Measurements from ENCODE around the gene ECM2. TPM values are rescaled to one million over a fixed set of nuclear protein-coding genes. Genes with fewer than 3 reads are reported as not detected.

The ECM2 gene
- total RNA-seq, 2 donors from 2014 or later, result 1.8 to 3.2 TPM

DNA sequence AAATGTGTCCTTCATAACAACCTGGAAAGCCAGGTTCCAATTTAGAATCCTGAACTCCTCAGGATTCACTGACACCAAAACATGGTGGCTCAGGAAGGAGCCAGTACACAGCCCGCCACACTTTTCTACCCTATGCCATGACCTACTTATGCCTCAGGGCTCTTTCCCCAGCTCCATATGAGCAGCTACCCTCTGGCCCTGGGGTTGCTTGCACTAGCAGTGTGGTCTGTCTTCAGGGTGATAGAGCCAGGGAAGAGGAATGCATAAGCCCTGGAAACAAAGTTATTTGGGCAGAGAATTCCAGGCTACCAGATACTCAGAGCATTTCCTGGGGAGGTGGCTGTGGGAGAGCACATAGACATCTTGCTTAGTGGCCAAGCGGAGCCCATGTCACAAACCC lies 15.0 kb upstream of the ECM2 start:
- H3K36me3 ChIP-seq (ENCODE audit: control insufficient read depth, insufficient read depth, low read length), result no peaks in the 10 kb centered on the region
- H3K27ac ChIP-seq (ENCODE audit: low read depth, low read length), result no peak overlapping the region
- peaks cover 5% of the 10 kb centered on the region for H3K9me3 Mint-ChIP-seq
- peaks cover 3% of the 10 kb centered on the region for H3K36me3 Mint-ChIP-seq (ENCODE audit: low read depth)
- H3K9ac ChIP-seq (ENCODE audit: extremely low read depth, low read length, poor library complexity, severe bottlenecking), result no peak overlapping the region
- no peaks in the 10 kb centered on the region for H3K4me1 ChIP-seq (ENCODE audit: control insufficient read depth, insufficient read depth, low read length)
- H3K4me3 Mint-ChIP-seq, result no peak overlapping the region
- no peaks in the 10 kb centered on the region for H3K9me3 ChIP-seq (ENCODE audit: control insufficient read depth, low read length)
- TF ChIP-seq CTCF (conservative IDR thresholded peaks at IDR 0.05), result no peak
- 97 to 100% methylated on average over 1 to 2 of the region's 2 CpGs for WGBS, 2 experiments (ENCODE audit: insufficient coverage in 1 of 2, insufficient read length in 1 of 2)
- no peak for DNase-seq
- H3K27ac Mint-ChIP-seq, result no peak overlapping the region
- H3K27me3 ChIP-seq (ENCODE audit: control insufficient read depth, insufficient read depth, low read length, poor library complexity, severe bottlenecking), result no peaks in the 10 kb centered on the region
- H3K27me3 Mint-ChIP-seq (ENCODE audit: insufficient read depth), result no peaks in the 10 kb centered on the region
- H3K4me3 ChIP-seq (ENCODE audit: low read length), result no peak overlapping the region
- H3K4me1 Mint-ChIP-seq, result peaks cover 11% of the 10 kb centered on the region

DNA sequence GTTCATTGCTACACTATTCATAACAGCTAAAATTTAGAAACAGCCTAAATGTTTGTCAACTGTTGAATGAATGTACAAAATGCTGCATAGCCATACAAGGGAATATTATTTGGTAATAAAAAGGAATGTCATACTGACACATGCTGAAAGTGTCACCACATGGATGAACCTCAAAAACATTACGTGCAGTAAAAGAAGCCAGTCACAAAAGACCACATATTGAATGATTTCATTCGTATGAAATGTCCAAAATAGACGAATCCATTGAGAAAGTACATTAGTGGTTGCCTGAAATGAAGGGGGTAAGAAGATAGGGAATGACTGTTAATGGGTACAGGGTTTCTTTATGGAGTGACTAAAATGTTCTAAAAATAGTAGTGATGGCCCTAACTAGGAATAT lies 11.6 kb upstream of the ECM2 start:
- H3K36me3 Mint-ChIP-seq (ENCODE audit: low read depth), result peaks cover 3% of the 10 kb centered on the region
- Histone ChIP-seq H3K4me3 (ENCODE audit: low read length) (no peak overlapping the region), H3K36me3 (ENCODE audit: control insufficient read depth, insufficient read depth, low read length) (no peaks in the 10 kb centered on the region), H3K4me1 (ENCODE audit: control insufficient read depth, insufficient read depth, low read length) (no peaks in the 10 kb centered on the region), H3K27me3 (ENCODE audit: control insufficient read depth, insufficient read depth, low read length, poor library complexity, severe bottlenecking) (no peaks in the 10 kb centered on the region), H3K9ac (ENCODE audit: extremely low read depth, low read length, poor library complexity, severe bottlenecking) (no peak overlapping the region), H3K9me3 (ENCODE audit: control insufficient read depth, low read length) (no peaks in the 10 kb centered on the region), H3K27ac (ENCODE audit: low read depth, low read length) (no peak overlapping the region)
- WGBS, 2 experiments (ENCODE audit: insufficient coverage in 1 of 2, insufficient read length in 1 of 2), result 82 to 89% methylated on average over 3 of the region's 3 CpGs
- peaks cover 2% of the 10 kb centered on the region for H3K4me1 Mint-ChIP-seq
- no peak for TF ChIP-seq CTCF (conservative IDR thresholded peaks at IDR 0.05)
- no peak overlapping the region for H3K27ac Mint-ChIP-seq
- no peak for DNase-seq
- H3K4me3 Mint-ChIP-seq, result no peak overlapping the region
- peaks cover 5% of the 10 kb centered on the region for H3K9me3 Mint-ChIP-seq
- no peaks in the 10 kb centered on the region for H3K27me3 Mint-ChIP-seq (ENCODE audit: insufficient read depth)

DNA sequence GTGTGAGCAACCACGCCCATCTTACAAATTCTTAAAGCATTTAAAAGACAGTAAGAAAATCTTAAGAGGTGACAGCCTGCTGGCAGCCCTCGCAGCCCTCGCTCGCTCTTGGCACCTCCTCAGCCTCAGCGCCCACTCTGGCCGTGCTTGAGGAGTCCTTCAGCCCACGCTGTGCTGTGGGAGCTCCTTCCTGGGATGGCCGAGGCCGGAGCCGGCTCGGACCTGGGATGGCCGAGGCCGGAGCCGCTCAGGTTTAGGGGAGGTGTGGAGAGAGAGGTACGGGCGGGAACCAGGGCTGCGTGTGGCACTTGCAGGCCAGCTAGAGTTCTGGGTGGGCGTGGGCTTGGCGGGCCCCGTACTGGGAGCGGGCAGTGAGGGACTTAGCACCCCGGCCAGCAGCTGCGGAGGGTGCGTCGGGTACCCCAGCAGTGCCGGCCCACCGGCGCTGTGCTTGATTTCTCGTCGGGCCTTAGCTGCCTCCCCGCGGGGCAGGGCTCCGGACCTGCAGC lies 9.3 kb upstream of the ECM2 start:
- Histone ChIP-seq H3K9ac (ENCODE audit: extremely low read depth, low read length, poor library complexity, severe bottlenecking) (no peak overlapping the region), H3K27ac (ENCODE audit: low read depth, low read length) (no peak overlapping the region), H3K4me3 (ENCODE audit: low read length) (no peak overlapping the region), H3K27me3 (ENCODE audit: control insufficient read depth, insufficient read depth, low read length, poor library complexity, severe bottlenecking) (no peaks in the 10 kb centered on the region), H3K36me3 (ENCODE audit: control insufficient read depth, insufficient read depth, low read length) (no peaks in the 10 kb centered on the region), H3K9me3 (ENCODE audit: control insufficient read depth, low read length) (no peaks in the 10 kb centered on the region), H3K4me1 (ENCODE audit: control insufficient read depth, insufficient read depth, low read length) (no peaks in the 10 kb centered on the region)
- H3K27me3 Mint-ChIP-seq (ENCODE audit: insufficient read depth), result no peaks in the 10 kb centered on the region
- TF ChIP-seq CTCF (conservative IDR thresholded peaks at IDR 0.05), result no peak
- no peak overlapping the region for H3K27ac Mint-ChIP-seq
- whole genome bisulfite sequencing, 2 experiments (ENCODE audit: insufficient coverage in 1 of 2, insufficient read length in 1 of 2), result 93 to 96% methylated on average over 20 to 33 of the region's 33 CpGs
- H3K36me3 Mint-ChIP-seq (ENCODE audit: low read depth), result peaks cover 3% of the 10 kb centered on the region
- no peak for DNase-seq
- peaks cover 5% of the 10 kb centered on the region for H3K9me3 Mint-ChIP-seq
- H3K4me3 Mint-ChIP-seq, result no peak overlapping the region
- H3K4me1 Mint-ChIP-seq, result no peaks in the 10 kb centered on the region
